ENCODE measurements around the gene ADGB.

GRCh38 chr6:146673069-146673468 lies 74.3 kb downstream of the ADGB start:
- TF ChIP-seq POLR2AphosphoS5 (IDR thresholded peaks at IDR 0.05; ENCODE audit: low read depth, low read length) (no peak), CTCF (IDR thresholded peaks at IDR 0.05 in 2 of 3, conservative IDR thresholded peaks at IDR 0.05 in 1 of 3; ENCODE audit: borderline replicate concordance in 1 of 3, insufficient read depth in 1 of 3, low read depth in 2 of 3, low read length in 2 of 3) (no peak), POLR2A (IDR thresholded peaks at IDR 0.05; ENCODE audit: borderline replicate concordance, extremely low read depth, insufficient read depth, insufficient read length) (no peak), EZH2 (IDR thresholded peaks at IDR 0.05) (no peak), SRF (IDR thresholded peaks at IDR 0.05; ENCODE audit: low read depth) (no peak), CEBPB (IDR thresholded peaks at IDR 0.05; ENCODE audit: low read depth) (no peak), REST (IDR thresholded peaks at IDR 0.05; ENCODE audit: low read depth) (no peak), ZFX (IDR thresholded peaks at IDR 0.05) (no peak), SP1 (IDR thresholded peaks at IDR 0.05; ENCODE audit: low read depth) (no peak), ZNF274 (IDR thresholded peaks at IDR 0.05; ENCODE audit: low read depth, low read length) (no peak)

Measured in HCT116 (cell line).